MCF 10A (cell line): ENCODE results near the gene NAALADL2. TPM values are rescaled to one million over a fixed set of nuclear protein-coding genes. Genes with fewer than 3 reads are reported as not detected.
"Not testable (repeated sequence)": the region's sequence is repeated elsewhere in the genome, so short reads cannot be mapped to it uniquely, and the experiment has no call there.

Experiments used
- BruUV-seq: library from RNA; stranded (reverse); fragments of 400-500 nt; replicated peaks from 2 replicates; lab custom pipeline; 2021; lab: Mats Ljungman, UMichigan
- CTCF ChIA-PET: fragments of 300-600 bp; sonication (Branson Sonifier 250); formaldehyde crosslinking; extraction: SDS; loops from one replicate; lab custom pipeline; 2021; ENCODE audit warnings: antibody characterized with exemption, inconsistent platforms; lab: Yijun Ruan, JAX
- POLR2A ChIA-PET: fragments of 300-600, 350-650 bp; sonication (Branson Sonifier 250); formaldehyde crosslinking; extraction: SDS; loops from one replicate; lab custom pipeline; 2020; ENCODE audit warnings: antibody characterized with exemption, inconsistent platforms; lab: Yijun Ruan, JAX
- DNase-seq: peaks from one replicate; pipeline ENCODE4 v3.0.0-alpha.2; 2018; ENCODE audit not compliant: unreplicated experiment
- H3K27ac Mint-ChIP-seq: one replicate; pipeline ENCODE4 v1.8.0; 2022; ENCODE audit warnings: mild to moderate bottlenecking, low read depth, mixed read lengths; ENCODE audit not compliant: unreplicated experiment
- H3K27me3 Mint-ChIP-seq: one replicate; pipeline ENCODE4 v1.8.0; 2022; ENCODE audit warnings: mixed read lengths; ENCODE audit not compliant: insufficient read depth, unreplicated experiment
- H3K36me3 Mint-ChIP-seq: one replicate; pipeline ENCODE4 v1.8.0; 2022; ENCODE audit warnings: mild to moderate bottlenecking, moderate library complexity, mixed read lengths; ENCODE audit not compliant: insufficient read depth, unreplicated experiment
- H3K4me1 Mint-ChIP-seq: one replicate; pipeline ENCODE4 v1.8.0; 2022; ENCODE audit warnings: mixed read lengths; ENCODE audit not compliant: insufficient read depth, unreplicated experiment
- H3K4me3 Mint-ChIP-seq: one replicate; pipeline ENCODE4 v1.8.0; 2022; ENCODE audit warnings: mild to moderate bottlenecking, moderate library complexity, mixed read lengths; ENCODE audit not compliant: unreplicated experiment
- H3K9me3 Mint-ChIP-seq: one replicate; pipeline ENCODE4 v1.8.0; 2022; ENCODE audit warnings: mixed read lengths; ENCODE audit not compliant: unreplicated experiment
- CTCF ChIP-seq: fragments of 200-600 bp; IDR thresholded peaks from one replicate; pipeline ENCODE4 v1.8.0; 2022; ENCODE audit warnings: antibody characterized with exemption, mild to moderate bottlenecking; ENCODE audit not compliant: unreplicated experiment
- intact Hi-C: fragments of 100-400 bp; cut with micrococcal nuclease; formaldehyde crosslinking; loops from 2 replicates; pipeline ENCODE4 v1.14.1; 2022
- total RNA-seq: library from RNA; stranded (reverse); gene quantifications from 2 replicates; pipeline ENCODE4 v1.2.3, GENCODE V29; 2022

Gene NAALADL2
- total RNA-seq, 1 experiment from 2014 or later = 4.2 TPM

- no peak overlapping the region for H3K27ac Mint-ChIP-seq
- H3K4me1 Mint-ChIP-seq = no peaks in the 10 kb centered on the region
- ChIA-PET POLR2A (no interaction called here), CTCF (interaction anchor here (1.0 kb wide), 1 partner anchor 9 kb away, joined by 4 read pairs; no protein-coding TSS in a partner anchor)
- TF ChIP-seq CTCF = no peak
- no peak for DNase-seq
- H3K36me3 Mint-ChIP-seq = no peaks in the 10 kb centered on the region
- H3K4me3 Mint-ChIP-seq = no peak overlapping the region
- intact Hi-C loops = no loop called here
- BruUV-seq = no TSS peak
- no peaks in the 10 kb centered on the region for H3K27me3 Mint-ChIP-seq
- peaks cover 8% of the 10 kb centered on the region for H3K9me3 Mint-ChIP-seq
These were observed 268.0 kb downstream of the NAALADL2 start for GRCh38 chr3:175127075-175127662.

- H3K27me3 Mint-ChIP-seq = no peaks in the 10 kb centered on the region
- H3K27ac Mint-ChIP-seq = no peak overlapping the region
- H3K4me1 Mint-ChIP-seq = no peaks in the 10 kb centered on the region
- BruUV-seq = no TSS peak
- H3K4me3 Mint-ChIP-seq = no peak overlapping the region
- no peaks in the 10 kb centered on the region for H3K36me3 Mint-ChIP-seq
- no peak for TF ChIP-seq CTCF
- no peak for DNase-seq
- CTCF ChIA-PET = interaction anchor here (0.7 kb wide), 1 partner anchor 17 kb away, joined by 3 read pairs; no protein-coding TSS in a partner anchor
- H3K9me3 Mint-ChIP-seq = peaks cover 8% of the 10 kb centered on the region
- POLR2A ChIA-PET = interaction anchor here (0.8 kb wide), 1 partner anchor 12 kb away, joined by 3 read pairs; no protein-coding TSS in a partner anchor
- intact Hi-C loops = no loop called here
These were observed 270.0 kb downstream of the NAALADL2 start for GRCh38 chr3:175129126-175129525.

GRCh38 chr3:175129571-175129970, 270.4 kb downstream of the NAALADL2 start:
- no peaks in the 10 kb centered on the region for H3K36me3 Mint-ChIP-seq
- H3K9me3 Mint-ChIP-seq = peaks cover 5% of the 10 kb centered on the region
- CTCF ChIA-PET = interaction anchor here (0.7 kb wide), 1 partner anchor 16 kb away, joined by 3 read pairs; no protein-coding TSS in a partner anchor
- BruUV-seq = no TSS peak
- no peak overlapping the region for H3K27ac Mint-ChIP-seq
- POLR2A ChIA-PET = no interaction called here
- intact Hi-C loops = no loop called here
- H3K4me3 Mint-ChIP-seq = no peak overlapping the region
- no peak for TF ChIP-seq CTCF
- no peak for DNase-seq
- no peaks in the 10 kb centered on the region for H3K27me3 Mint-ChIP-seq
- H3K4me1 Mint-ChIP-seq = no peaks in the 10 kb centered on the region

GRCh38 chr3:175131866-175132265, 272.7 kb downstream of the NAALADL2 start:
- H3K27me3 Mint-ChIP-seq, H3K36me3 Mint-ChIP-seq, H3K4me3 Mint-ChIP-seq, BruUV-seq, POLR2A ChIA-PET, H3K27ac Mint-ChIP-seq, DNase-seq, H3K9me3 Mint-ChIP-seq, H3K4me1 Mint-ChIP-seq, CTCF ChIA-PET, intact Hi-C loops: not testable (repeated sequence)

- H3K27me3 Mint-ChIP-seq, intact Hi-C loops, H3K9me3 Mint-ChIP-seq, H3K27ac Mint-ChIP-seq, CTCF ChIA-PET, H3K4me3 Mint-ChIP-seq, H3K36me3 Mint-ChIP-seq, H3K4me1 Mint-ChIP-seq, POLR2A ChIA-PET, DNase-seq, BruUV-seq: not testable (repeated sequence)
These were observed 273.6 kb downstream of the NAALADL2 start for GRCh38 chr3:175132706-175133105.
